ENCODE data around the gene PAK1.
"Not testable (repeated sequence)": the region's sequence is repeated elsewhere in the genome, so short reads cannot be mapped to it uniquely, and the experiment has no call there.

The PAK1 gene

GRCh38 chr11:77501758-77502157 is 27.9 kb upstream of the PAK1 start:
- no peak overlapping the region for H3K27ac ChIP-seq (ENCODE audit: low read length, poor library complexity, severe bottlenecking)
- H3K9me3 ChIP-seq (ENCODE audit: control insufficient read depth, low read length) = no peaks in the 10 kb centered on the region
- peaks cover 3% of the 10 kb centered on the region for H3K4me1 ChIP-seq (ENCODE audit: control insufficient read depth, insufficient read depth, low read depth, low read length)
- DNase-seq = no peak
- H2BK12ac ChIP-seq (ENCODE audit: low read length in 2 of 2) = no peak overlapping the region
- H2AK5ac ChIP-seq (ENCODE audit: low read length, severe bottlenecking) = no peak overlapping the region
- no peak overlapping the region for H3K9ac ChIP-seq (ENCODE audit: low read length)
- no peak overlapping the region for H2AFZ ChIP-seq (ENCODE audit: low read depth, low read length)
- no peak overlapping the region for H2BK15ac ChIP-seq (ENCODE audit: low read depth, poor library complexity, severe bottlenecking)
- no peaks in the 10 kb centered on the region for H3K79me1 ChIP-seq (replicated peaks; ENCODE audit: low read length, poor library complexity, severe bottlenecking)
- H2BK120ac ChIP-seq (ENCODE audit: low read depth, low read length) = no peak overlapping the region
- 10% methylated on average over 1 of the region's 2 CpGs for WGBS
- H2BK5ac ChIP-seq (ENCODE audit: low read depth, low read length, poor library complexity, severe bottlenecking) = no peak overlapping the region
- H3K36me3 ChIP-seq (ENCODE audit: control insufficient read depth in 1 of 2, insufficient read depth in 2 of 2, low read depth in 1 of 2, low read length in 2 of 2) = no peaks in the 10 kb centered on the region
- no peak overlapping the region for H4K91ac ChIP-seq (ENCODE audit: low read length)
- peaks cover 0 to 20% of the 10 kb centered on the region in 2 experiments for H3K27me3 ChIP-seq (ENCODE audit: control insufficient read depth in 1 of 2, insufficient read depth in 1 of 2, low read length in 2 of 2)
- H3K4me2 ChIP-seq (ENCODE audit: low read length, poor library complexity, severe bottlenecking) = no peak overlapping the region
- H3K23ac ChIP-seq (ENCODE audit: low read length in 2 of 2) = no peak overlapping the region
- no peak overlapping the region for H3K4ac ChIP-seq (ENCODE audit: low read depth in 1 of 2, low read length in 2 of 2)
- no peak overlapping the region for H3K18ac ChIP-seq (ENCODE audit: low read depth in 1 of 2, low read length in 2 of 2)
- no peak overlapping the region for H3K14ac ChIP-seq (ENCODE audit: low read length in 2 of 2)
- no peak overlapping the region for H4K8ac ChIP-seq (ENCODE audit: low read length)
- no peak overlapping the region for H3K4me3 ChIP-seq (ENCODE audit: insufficient read depth in 1 of 2, low read depth in 1 of 2, low read length in 2 of 2)

GRCh38 chr11:77497368-77497767 is 23.5 kb upstream of the PAK1 start:
- H3K9ac ChIP-seq (ENCODE audit: low read length) = no peak overlapping the region
- no peak for DNase-seq
- no peak overlapping the region for H2BK12ac ChIP-seq (ENCODE audit: low read length in 2 of 2)
- no peaks in the 10 kb centered on the region for H3K9me3 ChIP-seq (ENCODE audit: control insufficient read depth, low read length)
- no peak overlapping the region for H2AK5ac ChIP-seq (ENCODE audit: low read length, severe bottlenecking)
- no peak overlapping the region for H3K4ac ChIP-seq (ENCODE audit: low read depth in 1 of 2, low read length in 2 of 2)
- H2BK120ac ChIP-seq (ENCODE audit: low read depth, low read length) = no peak overlapping the region
- no peaks in the 10 kb centered on the region for H3K36me3 ChIP-seq (ENCODE audit: control insufficient read depth in 1 of 2, insufficient read depth in 2 of 2, low read depth in 1 of 2, low read length in 2 of 2)
- no peak overlapping the region for H4K91ac ChIP-seq (ENCODE audit: low read length)
- H3K14ac ChIP-seq (ENCODE audit: low read length in 2 of 2) = no peak overlapping the region
- no peak overlapping the region for H3K18ac ChIP-seq (ENCODE audit: low read depth in 1 of 2, low read length in 2 of 2)
- no peak overlapping the region for H3K27ac ChIP-seq (ENCODE audit: low read length, poor library complexity, severe bottlenecking)
- no peak overlapping the region for H2BK5ac ChIP-seq (ENCODE audit: low read depth, low read length, poor library complexity, severe bottlenecking)
- H3K79me1 ChIP-seq (replicated peaks; ENCODE audit: low read length, poor library complexity, severe bottlenecking) = no peaks in the 10 kb centered on the region
- no peak overlapping the region for H2BK15ac ChIP-seq (ENCODE audit: low read depth, poor library complexity, severe bottlenecking)
- H3K4me3 ChIP-seq (ENCODE audit: insufficient read depth in 1 of 2, low read depth in 1 of 2, low read length in 2 of 2) = no peak overlapping the region
- H3K23ac ChIP-seq (ENCODE audit: low read length in 2 of 2) = no peak overlapping the region
- H3K27me3 ChIP-seq (ENCODE audit: control insufficient read depth in 1 of 2, insufficient read depth in 1 of 2, low read length in 2 of 2) = peaks cover 0 to 12% of the 10 kb centered on the region in 2 experiments
- no peak overlapping the region for H2AFZ ChIP-seq (ENCODE audit: low read depth, low read length)
- 70% methylated on average over 1 of the region's 1 CpG for WGBS
- no peak overlapping the region for H4K8ac ChIP-seq (ENCODE audit: low read length)
- peaks cover 1% of the 10 kb centered on the region for H3K4me1 ChIP-seq (ENCODE audit: control insufficient read depth, insufficient read depth, low read depth, low read length)
- no peak overlapping the region for H3K4me2 ChIP-seq (ENCODE audit: low read length, poor library complexity, severe bottlenecking)

- Histone ChIP-seq H2BK5ac (ENCODE audit: low read depth, low read length, poor library complexity, severe bottlenecking) (no peak overlapping the region), H2AK5ac (ENCODE audit: low read length, severe bottlenecking) (no peak overlapping the region), H4K91ac (ENCODE audit: low read length) (no peak overlapping the region), H3K27me3 (ENCODE audit: control insufficient read depth in 1 of 2, insufficient read depth in 1 of 2, low read length in 2 of 2) (peaks cover 0 to 4% of the 10 kb centered on the region in 2 experiments), H3K14ac (ENCODE audit: low read length in 2 of 2) (no peak overlapping the region), H3K9ac (ENCODE audit: low read length) (no peak overlapping the region), H3K18ac (ENCODE audit: low read depth in 1 of 2, low read length in 2 of 2) (no peak overlapping the region), H2BK120ac (ENCODE audit: low read depth, low read length) (no peak overlapping the region), H3K4me2 (ENCODE audit: low read length, poor library complexity, severe bottlenecking) (no peak overlapping the region), H2BK12ac (ENCODE audit: low read length in 2 of 2) (no peak overlapping the region), H3K36me3 (ENCODE audit: control insufficient read depth in 1 of 2, insufficient read depth in 2 of 2, low read depth in 1 of 2, low read length in 2 of 2) (no peaks in the 10 kb centered on the region), H3K4ac (ENCODE audit: low read depth in 1 of 2, low read length in 2 of 2) (no peak overlapping the region), H3K27ac (ENCODE audit: low read length, poor library complexity, severe bottlenecking) (no peak overlapping the region), H3K79me1 (replicated peaks; ENCODE audit: low read length, poor library complexity, severe bottlenecking) (no peaks in the 10 kb centered on the region), H3K4me3 (ENCODE audit: insufficient read depth in 1 of 2, low read depth in 1 of 2, low read length in 2 of 2) (no peak overlapping the region), H2BK15ac (ENCODE audit: low read depth, poor library complexity, severe bottlenecking) (no peak overlapping the region), H3K23ac (ENCODE audit: low read length in 2 of 2) (no peak overlapping the region), H3K4me1 (ENCODE audit: control insufficient read depth, insufficient read depth, low read depth, low read length) (peaks cover 1% of the 10 kb centered on the region), H3K9me3 (ENCODE audit: control insufficient read depth, low read length) (no peaks in the 10 kb centered on the region), H4K8ac (ENCODE audit: low read length) (no peak overlapping the region), H2AFZ (ENCODE audit: low read depth, low read length) (no peak overlapping the region)
- DNase-seq = no peak
- 80% methylated on average over 1 of the region's 1 CpG for WGBS
These were observed 21.6 kb upstream of the PAK1 start for GRCh38 chr11:77495526-77495925.

GRCh38 chr11:77490035-77490434 is 16.1 kb upstream of the PAK1 start:
- H3K18ac ChIP-seq (ENCODE audit: low read depth in 1 of 2, low read length in 2 of 2); DNase-seq; H2AK5ac ChIP-seq (ENCODE audit: low read length, severe bottlenecking): not testable (repeated sequence)

More at GRCh38 chr11:77490035-77490434, 16.1 kb upstream of the PAK1 start:
- H3K23ac ChIP-seq (ENCODE audit: low read length in 2 of 2); H2AFZ ChIP-seq (ENCODE audit: low read depth, low read length); H3K9me3 ChIP-seq (ENCODE audit: control insufficient read depth, low read length); H2BK120ac ChIP-seq (ENCODE audit: low read depth, low read length); H3K36me3 ChIP-seq (ENCODE audit: control insufficient read depth in 1 of 2, insufficient read depth in 2 of 2, low read depth in 1 of 2, low read length in 2 of 2); H3K4me1 ChIP-seq (ENCODE audit: control insufficient read depth, insufficient read depth, low read depth, low read length); H3K27me3 ChIP-seq (ENCODE audit: control insufficient read depth in 1 of 2, insufficient read depth in 1 of 2, low read length in 2 of 2); H3K9ac ChIP-seq (ENCODE audit: low read length); H2BK15ac ChIP-seq (ENCODE audit: low read depth, poor library complexity, severe bottlenecking); H3K79me1 ChIP-seq (replicated peaks; ENCODE audit: low read length, poor library complexity, severe bottlenecking); H4K91ac ChIP-seq (ENCODE audit: low read length); H2BK5ac ChIP-seq (ENCODE audit: low read depth, low read length, poor library complexity, severe bottlenecking); H3K4me2 ChIP-seq (ENCODE audit: low read length, poor library complexity, severe bottlenecking); H3K14ac ChIP-seq (ENCODE audit: low read length in 2 of 2); H2BK12ac ChIP-seq (ENCODE audit: low read length in 2 of 2); H3K4ac ChIP-seq (ENCODE audit: low read depth in 1 of 2, low read length in 2 of 2); H3K4me3 ChIP-seq (ENCODE audit: insufficient read depth in 1 of 2, low read depth in 1 of 2, low read length in 2 of 2); H4K8ac ChIP-seq (ENCODE audit: low read length); H3K27ac ChIP-seq (ENCODE audit: low read length, poor library complexity, severe bottlenecking): not testable (repeated sequence)
- WGBS = 100% methylated on average over 15 of the region's 28 CpGs
